ENCODE results near the gene ZFP36.

GRCh38 chr19:39405261-39405957 lies 1.2 kb upstream of the ZFP36 start:
- TF ChIP-seq MAX (IDR thresholded peaks at IDR 0.05) (no peak), POLR2A (IDR thresholded peaks at IDR 0.05; ENCODE audit: low read length) (no peak), EHF (CRISPR knock-in tag; IDR thresholded peaks at IDR 0.05) (no peak)
